Measurements from ENCODE around the gene UBTD1.
"Not testable (repeated sequence)": the region's sequence is repeated elsewhere in the genome, so short reads cannot be mapped to it uniquely, and the experiment has no call there.

The UBTD1 gene

DNA sequence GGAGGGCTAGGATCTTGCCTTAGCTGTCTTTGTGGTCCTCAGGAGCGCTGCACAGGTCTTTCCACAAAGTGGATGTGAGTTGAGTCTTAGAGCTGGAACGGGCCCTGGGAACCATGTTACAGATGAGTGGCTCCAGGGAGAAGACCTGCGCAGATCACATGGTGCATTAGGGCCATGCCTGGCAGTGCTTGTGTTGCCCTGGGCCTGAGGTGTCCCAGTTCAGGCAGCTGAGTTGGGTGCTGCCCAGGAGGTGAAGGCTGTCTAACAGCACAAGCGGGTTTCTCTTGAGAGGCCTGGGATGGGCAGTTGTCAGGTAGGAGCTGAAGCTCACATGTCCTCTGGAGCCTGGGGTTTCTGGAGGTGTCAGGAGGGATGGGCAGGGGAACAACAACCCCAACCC, 40.1 kb downstream of the UBTD1 start:
- no peak for DNase-seq (ENCODE audit: low read depth in 3 of 3)

DNA sequence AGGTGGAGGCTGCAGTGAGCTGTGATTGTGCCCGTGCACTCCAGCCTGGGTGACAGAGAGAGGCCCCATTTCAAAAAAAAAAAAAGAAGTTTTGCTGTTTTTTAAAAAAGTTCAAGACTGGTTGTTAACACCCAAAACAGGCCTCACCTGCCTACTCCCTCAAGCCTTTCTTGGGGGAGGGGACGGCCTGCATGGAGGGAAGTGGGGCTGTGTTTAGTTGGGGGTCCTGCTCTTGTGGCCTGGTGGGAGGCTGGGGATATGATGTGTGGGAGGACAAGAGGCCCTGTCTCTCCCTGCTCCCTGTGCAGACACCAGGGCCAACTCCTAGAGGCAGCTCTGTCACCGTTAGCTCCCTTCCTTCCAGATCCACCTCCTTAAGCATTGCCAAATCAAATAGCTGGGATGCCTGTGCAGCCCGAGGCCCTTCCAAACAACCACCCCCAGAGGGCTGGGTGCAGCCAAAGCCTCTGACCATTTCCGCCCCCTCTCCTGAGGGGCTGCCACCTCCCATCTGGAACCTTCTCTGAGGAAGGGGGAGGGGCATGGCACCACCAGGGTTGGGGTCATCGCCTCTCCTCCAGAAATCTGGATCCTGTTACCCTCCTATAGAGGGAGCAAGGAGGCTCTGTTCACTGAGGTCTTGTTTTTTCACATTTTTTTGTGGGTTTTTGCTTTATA, 40.9 kb downstream of the UBTD1 start:
- DNase-seq (ENCODE audit: low read depth in 3 of 3): no peak

DNA sequence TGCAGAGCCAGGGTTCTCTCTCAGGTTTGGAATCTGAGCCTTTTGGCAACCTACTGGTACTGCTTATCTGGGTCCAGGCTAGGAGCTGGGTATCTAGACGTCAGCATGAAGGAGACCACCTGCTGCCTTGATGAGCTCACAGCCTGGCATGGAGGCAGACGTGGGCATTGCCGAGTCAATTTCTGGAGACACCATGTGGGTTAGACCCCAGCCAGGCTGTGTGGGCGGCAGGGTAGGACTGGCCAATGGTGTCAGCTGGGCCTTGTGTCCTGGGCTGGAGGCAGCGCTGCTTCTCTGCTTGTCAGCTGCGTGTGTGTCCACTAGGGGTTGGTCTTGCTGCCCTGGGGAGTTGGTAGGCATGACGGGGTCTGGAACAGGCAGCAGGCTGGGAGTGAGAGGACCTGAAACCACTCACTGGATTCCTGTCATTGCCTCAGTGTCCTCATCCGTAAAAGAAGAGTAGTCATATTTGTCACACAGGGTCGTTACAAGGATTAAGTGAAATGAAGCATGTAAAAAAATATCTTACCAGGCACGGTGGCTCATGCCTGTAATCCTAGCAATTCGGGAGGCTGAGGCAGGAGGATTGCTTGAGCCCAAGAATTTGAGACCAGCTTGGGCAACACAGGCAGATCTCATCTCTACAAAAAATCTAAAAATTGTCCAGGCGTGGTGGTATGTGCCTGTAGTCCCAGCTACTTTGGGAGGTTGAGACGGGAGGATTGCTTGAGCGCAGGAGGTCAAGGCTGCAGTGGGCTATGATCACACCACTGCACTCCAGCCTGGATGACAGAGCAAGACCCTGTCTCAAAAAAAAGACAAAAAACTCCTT, 42.2 kb downstream of the UBTD1 start:
- DNase-seq (ENCODE audit: low read depth in 3 of 3): no peak

DNA sequence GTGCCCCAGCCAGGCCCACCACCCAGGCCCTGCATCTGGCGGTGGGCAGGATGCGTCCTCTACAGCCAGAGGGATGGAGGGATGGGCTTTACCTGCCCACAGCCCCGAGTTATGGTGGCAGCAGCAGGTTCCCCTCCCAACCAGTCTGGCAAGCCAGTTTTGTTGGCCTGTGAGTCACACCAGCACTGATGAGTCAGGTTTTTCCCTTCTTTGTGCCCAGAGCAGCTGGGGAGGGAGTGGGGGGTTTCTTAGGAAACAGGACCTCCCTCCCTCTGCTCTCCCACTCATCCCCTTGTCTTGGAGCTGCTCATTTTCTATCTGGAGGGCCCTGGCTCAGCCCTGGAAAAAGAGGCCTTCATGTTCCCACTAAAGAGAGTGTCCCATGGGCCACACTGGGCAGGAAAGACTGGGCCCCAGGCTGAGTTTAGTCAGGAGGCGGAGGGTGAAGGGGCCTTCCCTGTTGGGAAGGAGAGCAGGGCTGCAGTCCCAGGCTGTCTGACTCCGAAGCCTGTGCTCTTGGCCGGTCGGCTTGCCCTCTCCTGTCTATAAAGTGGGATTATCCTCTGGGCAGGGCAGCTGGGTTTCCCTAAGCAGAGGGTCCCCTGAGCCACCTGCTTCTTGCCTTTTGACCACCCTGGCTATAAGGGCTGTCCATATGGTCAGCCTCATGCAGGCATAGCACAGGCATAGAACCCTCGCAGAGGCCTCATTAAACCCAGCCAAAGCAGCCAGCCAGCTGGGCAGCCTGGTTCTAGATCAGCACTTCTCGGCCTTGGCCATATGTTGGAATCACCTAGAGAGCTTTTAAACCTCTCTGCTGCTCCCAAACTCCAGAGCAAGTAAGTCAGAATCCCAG, 43.7 kb downstream of the UBTD1 start:
- peak; percentile 21 to 38 (median 25) for DNase-seq (ENCODE audit: low read depth in 3 of 3)

DNA sequence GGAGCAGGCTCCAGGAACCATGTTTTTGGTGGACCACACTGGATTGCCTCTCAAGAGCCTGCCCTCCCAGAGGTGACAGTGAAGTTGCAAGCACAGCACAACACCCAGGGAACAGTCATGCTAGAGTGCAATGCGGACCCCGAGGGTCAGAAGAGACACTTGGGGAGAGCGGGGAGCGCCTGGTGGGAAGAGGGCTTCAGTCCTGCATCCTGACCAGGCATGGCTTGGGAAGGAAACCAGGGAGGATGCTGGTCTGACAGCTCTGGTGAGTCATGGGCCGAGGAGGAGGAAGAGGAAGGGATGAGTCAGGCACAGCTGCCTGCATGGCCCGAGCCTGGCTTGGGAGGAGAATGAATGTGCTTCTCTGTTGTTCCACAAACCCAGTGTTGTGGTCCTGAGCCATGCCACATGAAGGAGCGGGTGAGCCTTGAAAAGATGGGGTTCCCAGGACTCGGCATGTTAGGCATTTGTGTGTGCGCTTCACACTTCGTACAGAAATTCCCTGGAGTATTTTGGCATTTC, 44.4 kb downstream of the UBTD1 start:
- DNase-seq (ENCODE audit: low read depth in 3 of 3): peak; percentile 35 to 39 (median 39)

DNA sequence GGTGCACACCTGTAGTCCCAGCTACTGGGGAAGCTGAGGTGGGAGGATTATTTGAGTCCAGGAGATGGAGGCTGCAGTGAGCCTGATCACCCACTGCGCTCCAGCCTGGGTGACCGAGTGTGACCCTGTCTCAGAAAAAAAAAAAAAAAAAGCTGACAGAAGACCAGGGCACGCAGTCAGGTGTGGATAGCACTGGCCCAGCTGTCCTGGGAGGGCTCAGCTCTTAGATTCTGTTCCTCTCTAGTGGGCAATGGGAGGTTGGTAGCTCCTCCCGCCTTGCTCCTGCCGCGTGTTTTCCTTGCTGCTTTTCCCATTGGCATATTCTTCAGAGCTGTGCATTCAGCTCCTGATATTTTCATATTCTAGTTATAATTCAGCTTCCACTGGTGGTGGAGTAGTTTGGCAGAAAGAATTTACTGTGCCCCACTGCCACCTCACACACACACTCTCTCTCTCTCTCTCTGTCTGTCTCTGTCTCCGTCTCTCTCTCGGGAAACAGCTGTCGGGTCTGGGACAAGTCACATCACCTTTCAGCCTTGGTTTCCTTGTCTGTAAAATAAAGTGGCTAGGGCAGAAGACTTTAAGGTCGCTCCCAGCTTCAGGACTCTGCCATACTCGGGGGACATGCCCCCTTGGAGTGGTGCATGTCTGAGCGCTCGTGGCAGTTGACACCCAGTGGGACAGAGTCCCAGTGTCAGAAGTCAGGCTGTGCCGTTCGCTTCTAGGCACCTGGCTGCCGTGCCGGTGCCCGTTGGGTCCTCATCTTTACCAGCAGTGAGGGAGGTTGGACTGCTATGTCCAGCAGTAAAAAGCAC, 47.9 kb downstream of the UBTD1 start:
- DNase-seq (ENCODE audit: low read depth in 3 of 3): no peak

DNA sequence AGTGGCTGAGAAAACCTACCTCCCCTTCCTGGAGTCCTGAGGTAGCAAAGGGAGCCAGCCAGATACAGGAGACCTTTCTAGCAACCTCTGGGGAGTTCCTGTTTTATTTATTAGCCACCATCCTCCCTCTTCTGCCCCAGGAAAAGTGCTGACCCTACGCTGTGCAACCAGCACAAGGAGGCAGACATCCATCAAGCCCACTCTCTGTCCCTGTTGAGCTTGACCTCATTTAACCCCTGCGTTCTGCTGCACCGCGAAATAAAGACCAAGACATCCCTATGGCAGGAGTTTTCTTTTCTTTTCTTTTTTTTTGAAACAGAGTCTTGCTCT, 48.5 kb downstream of the UBTD1 start:
- no peak for DNase-seq (ENCODE audit: low read depth in 3 of 3)

DNA sequence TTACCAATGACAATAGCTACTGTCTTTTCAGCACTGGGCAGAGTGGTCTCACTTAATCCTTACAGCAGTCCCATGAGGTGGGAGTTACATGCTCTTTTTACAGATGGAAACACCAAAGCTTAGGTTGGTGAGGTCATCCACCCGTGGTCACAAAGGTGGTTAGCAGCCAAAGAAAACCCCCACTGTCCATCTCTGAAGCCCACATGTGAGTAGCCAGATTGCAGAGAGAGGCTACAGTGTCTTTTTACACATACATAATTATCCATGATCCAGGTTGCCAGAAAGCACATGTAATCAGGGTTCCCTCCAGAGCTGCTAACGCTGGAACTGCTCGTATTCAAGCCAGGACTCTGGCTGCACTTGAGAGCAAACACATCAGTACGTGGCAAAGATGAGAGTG, 49.2 kb downstream of the UBTD1 start:
- DNase-seq (ENCODE audit: low read depth in 3 of 3): no peak

DNA sequence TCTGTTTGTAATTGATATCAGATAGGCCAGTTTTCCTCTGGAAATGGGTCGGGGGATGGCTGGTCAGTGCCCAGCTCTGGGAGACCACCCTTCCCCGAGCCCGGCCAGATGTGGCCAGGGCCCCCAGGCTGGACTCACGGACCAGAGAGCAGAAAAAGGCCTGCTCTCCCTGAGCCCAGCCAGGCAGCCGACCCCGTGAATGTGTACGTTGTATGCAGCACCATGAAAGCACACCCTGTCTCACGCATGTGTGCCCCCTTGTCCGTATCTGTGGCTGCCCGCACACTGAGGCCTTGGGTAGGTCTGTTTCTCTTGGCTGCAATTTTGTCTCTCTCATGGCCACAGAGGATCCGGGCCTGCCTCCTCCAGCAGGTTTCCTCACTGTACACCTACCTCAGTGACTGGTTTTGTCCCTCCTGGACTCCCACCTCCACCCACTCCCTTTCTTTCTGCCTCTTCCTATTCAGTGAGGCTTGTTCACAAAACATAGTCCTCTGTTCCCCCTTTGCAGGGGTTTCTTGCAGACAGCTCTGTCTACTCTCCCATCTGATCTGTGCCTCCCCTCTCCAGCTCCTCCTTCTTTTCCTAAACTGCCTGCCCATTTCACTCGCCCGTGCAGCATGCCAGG, 50.2 kb downstream of the UBTD1 start:
- no peak for DNase-seq (ENCODE audit: low read depth in 3 of 3)

DNA sequence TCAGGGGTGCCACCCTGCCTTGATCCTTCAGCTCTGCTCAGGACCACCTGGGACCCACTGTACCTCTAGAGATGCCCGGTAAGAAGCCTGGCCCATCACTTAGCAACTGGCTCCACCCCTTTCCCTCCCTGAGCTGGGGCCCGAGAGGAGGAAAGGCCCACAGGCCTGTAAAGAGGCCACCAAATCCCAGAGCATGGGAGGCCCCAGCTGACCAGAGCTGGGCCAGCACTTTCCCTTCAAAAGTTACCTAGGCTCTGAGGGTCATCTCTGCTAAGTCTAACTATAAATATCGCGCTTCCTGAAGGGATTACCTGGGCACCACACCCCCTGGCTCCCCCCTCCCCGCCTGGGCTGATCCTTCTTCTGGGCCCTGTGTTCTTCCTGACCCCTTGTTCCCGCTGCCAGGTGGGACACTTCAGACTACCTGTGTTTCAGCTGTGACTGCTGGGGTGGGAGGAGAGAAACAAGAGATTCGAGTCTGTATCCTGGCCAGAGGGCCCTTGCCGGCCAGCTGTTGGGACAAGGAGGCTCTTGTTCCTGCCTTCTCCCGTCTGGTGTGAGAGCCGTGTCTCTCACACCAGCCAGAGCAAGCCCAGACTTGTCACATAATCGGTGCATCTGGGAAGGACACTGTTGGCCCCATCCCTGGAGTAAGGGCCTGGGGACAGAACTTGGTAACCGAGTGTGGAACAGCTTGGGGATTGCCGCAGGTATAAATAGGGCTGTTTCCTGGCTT, 51.0 kb downstream of the UBTD1 start:
- DNase-seq (ENCODE audit: low read depth in 3 of 3): no peak

DNA sequence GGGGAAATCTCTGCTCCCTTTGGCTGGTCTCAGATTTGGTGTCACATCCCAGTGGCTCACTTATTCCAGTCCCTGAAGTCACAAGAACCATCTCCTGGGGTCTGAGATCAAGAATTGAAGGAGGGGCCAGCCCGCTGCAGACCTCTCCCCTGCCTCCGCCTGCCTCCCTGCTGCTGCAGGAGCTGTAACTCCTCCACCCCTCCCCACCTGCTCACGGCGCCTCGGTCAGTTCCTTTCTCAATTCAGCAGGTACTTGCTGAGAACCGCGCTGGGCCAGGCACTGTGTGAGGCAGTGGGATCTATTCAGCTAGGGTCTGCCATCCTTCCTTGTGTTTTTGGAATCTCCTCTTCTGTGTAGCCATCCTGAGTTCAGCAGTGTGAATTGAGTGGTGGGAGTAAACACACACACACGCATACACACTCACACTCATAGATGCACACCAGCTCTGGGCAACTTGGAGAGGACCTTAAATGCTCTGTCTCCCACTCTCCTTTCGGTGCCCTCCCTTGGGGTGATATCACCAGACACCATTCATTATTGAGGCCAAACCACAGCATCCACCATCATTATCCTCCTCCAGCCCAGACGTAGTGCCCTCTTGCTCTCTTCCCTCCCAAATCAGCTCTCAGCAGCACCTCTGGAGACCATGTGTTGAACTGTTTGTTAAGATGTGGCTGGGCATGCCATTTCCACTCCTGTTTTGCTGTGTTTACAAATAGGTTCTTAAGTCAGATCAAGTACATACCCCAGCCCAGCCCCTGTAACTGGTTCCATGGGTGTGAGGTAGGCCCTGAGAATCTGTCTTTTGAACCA, 51.8 kb downstream of the UBTD1 start:
- DNase-seq (ENCODE audit: low read depth in 3 of 3): no peak

DNA sequence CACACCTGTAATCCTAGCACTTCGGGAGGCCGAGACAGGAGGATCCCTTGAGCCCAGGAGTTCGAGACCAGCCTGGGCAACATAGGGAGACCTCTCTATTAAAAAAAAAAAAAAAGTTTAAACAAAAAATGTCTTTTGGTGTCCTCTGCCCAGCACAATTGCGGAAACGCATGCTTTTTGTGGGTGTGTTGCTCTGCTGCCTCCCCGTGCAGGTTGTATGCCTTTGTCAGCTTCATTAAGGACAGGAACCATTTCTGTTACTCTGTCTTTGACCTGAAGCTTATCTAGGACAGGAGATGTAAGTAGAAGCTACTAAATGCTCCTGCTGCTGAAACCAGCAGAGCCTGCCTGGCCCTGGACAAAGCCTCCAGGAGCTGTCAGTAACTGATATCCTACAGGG, 52.5 kb downstream of the UBTD1 start:
- DNase-seq (ENCODE audit: low read depth in 3 of 3): no peak

DNA sequence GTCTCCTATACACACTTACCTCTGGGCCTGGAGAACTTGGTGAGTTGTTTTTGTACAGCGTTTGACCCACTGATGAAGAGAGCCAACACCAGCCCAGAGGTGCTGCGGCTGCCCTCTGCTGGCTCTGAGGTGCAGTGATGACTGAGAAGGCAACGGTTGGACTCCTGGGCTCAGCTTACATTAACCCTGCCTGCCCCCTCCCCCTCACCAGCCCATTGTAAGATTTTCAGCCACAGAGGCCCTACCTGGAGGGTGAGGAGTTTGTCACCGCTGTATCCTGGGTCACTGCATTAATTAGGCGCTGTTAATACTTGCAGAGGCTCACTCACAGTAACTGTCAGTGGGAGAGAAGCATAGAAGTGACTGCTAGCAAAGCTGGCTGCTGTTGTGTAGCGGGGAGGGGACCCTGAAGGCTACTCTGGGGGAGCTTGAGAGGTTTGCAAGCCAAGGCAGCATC, 54.9 kb downstream of the UBTD1 start:
- DNase-seq (ENCODE audit: low read depth in 3 of 3): peak; percentile 31 to 46 (median 41)

DNA sequence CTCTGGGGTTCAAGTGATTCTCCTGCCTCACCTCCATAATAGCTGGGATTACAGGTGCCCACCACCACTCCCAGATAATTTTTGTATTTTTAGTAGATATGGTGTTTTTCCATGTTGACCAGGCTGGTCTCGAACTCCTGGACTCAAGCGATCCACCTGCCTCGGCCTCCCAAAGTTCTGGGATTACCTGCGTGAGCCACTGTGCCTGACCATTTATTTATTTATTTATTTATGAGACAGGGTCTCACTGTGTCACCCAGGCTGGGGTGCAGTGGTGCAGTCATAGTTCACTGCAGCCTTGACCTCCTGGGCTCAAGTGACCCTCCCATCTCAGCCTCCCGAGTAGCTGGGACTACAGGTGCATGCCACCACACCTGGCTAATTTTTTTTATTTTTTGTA, 55.6 kb downstream of the UBTD1 start:
- DNase-seq (ENCODE audit: low read depth in 3 of 3): not testable (repeated sequence)

DNA sequence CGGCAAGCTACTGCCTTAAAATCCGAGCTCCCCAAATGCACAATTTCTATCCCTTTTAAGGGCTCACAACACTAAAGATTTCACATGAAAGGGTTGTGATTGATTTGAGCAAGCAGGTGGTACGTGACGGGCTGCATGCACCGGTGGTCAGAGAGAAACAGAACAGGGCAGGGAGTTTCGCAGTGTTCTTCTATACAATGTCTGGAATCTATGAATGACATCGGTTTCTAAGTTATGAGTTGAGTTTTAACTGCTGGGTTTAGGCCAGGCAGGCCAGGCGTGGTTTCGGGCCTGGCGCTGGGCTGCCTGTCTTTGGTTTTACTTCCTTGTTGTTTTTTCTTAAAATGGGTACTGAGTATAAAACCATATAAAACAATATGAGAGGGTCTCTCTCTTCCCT, 56.8 kb downstream of the UBTD1 start:
- DNase-seq (ENCODE audit: low read depth in 3 of 3): not testable (repeated sequence)

DNA sequence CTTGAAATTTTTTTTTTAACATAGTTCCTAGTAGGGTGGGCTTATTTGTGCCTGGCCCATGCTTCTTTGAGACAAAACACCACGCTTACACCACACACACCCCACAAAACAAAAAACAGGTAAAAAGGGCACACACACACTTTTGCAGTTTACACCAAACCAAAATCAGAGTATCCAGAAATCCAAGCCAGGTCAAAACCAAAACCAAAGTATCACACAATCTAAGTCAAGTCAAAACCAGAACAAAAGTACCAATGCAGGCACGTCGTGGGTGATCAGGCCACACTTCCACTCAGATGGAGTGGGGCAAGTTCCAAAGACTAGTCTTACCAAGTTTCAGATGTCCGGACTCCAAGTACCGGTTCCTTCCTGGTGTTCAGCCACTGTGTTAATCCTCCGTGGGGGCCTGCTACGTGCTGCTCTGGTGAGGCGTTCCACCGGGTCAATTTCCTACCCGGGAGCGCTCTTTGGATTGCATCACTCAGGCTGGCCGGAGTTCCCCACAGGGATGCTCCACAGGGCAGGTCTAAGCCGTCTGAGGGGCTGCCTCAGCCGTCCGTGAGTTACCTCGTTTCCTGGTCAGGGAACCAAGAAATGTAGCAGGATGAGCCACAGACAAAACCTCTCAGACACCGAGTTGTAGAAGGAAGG, 62.1 kb downstream of the UBTD1 start:
- not testable (repeated sequence) for DNase-seq (ENCODE audit: low read depth in 3 of 3)

DNA sequence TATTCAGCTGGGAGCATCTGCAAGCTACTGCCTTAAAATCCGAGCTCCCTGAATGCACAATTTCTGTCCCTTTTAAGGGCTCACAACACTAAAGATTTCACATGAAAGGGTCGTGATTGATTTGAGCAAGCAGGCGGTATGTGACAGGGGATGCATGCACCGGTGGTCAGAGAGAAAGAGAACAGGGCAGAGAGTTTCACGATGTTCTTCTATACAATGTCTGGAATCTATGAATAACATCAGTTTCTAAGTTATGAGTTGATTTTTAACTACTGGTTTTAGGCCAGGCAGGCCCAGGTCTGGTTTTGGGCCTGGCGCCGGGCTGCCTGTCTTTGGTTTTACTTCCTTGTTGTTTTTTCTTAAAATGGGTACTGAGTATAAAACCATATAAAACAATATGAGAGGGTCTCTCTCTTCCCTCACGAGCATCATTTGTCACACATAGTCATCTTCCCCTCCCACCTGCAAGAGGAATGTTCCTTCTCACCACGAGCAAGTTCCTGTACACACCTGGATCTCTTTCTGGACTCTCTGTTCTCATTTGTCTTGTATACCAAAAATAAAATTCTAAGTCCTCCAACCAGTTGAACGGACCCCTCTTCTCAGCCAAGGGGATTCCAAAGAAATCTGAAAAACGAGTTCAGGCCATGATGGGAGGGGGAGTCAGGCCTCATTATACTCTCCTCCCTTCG, 62.8 kb downstream of the UBTD1 start:
- DNase-seq (ENCODE audit: low read depth in 3 of 3): not testable (repeated sequence)

DNA sequence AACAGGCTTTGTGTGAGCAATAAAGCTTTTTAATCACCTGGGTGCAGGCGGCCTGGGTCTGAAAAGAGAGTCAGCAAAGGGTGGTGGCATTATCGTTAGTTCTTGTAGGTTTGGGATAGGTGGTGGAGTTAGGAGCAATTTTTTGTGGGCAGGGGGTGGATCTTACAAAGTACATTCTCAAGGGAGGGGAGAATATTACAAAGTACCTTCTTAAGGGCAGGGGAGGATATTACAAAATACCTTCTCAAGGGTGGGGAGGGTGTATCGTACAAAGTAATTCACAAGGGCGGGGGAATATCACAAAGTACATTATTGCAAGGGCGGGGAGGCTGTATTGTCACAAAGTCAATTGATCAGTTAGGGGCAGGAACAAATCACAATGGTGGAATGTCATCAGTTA, 63.6 kb downstream of the UBTD1 start:
- not testable (repeated sequence) for DNase-seq (ENCODE audit: low read depth in 3 of 3)
